HCT116 (cell line): ENCODE results near the gene WDR26. TPM values are rescaled to one million over a fixed set of nuclear protein-coding genes. Genes with fewer than 3 reads are reported as not detected.
"Not testable (repeated sequence)": the region's sequence is repeated elsewhere in the genome, so short reads cannot be mapped to it uniquely, and the experiment has no call there.

Source experiments
- ATAC-seq: fragments of 200-7000 bp; cut with Tn5 transposase; 2 replicates; pipeline ENCODE4 v1.9.1; 2020; ENCODE audit warnings: mild to moderate bottlenecking, moderate library complexity
- BruUV-seq: library from RNA; stranded (reverse); fragments of 400-500 nt; replicated peaks from 2 replicates; lab custom pipeline; 2021; lab: Mats Ljungman, UMichigan
- CTCF ChIA-PET: fragments of 300-600 bp; sonication (Branson Sonifier 250); formaldehyde crosslinking; loops from one replicate; lab custom pipeline; 2021; ENCODE audit warnings: antibody characterized with exemption; lab: Charles Lee
- POLR2A ChIA-PET: fragments of 300-600, 350-600 bp; sonication (Branson Sonifier 250); formaldehyde crosslinking; loops from one replicate; lab custom pipeline; 2021; ENCODE audit warnings: antibody characterized with exemption; lab: Charles Lee
- RAD21 ChIA-PET, 2 experiments: fragments of 300-600 bp; sonication (Branson Sonifier 250); formaldehyde crosslinking; loops; one replicate each; lab custom pipeline; 2023; ENCODE audit warnings: low total read pairs in 2 of 2; ENCODE audit not compliant: uncharacterized antibody in 2 of 2, unreplicated experiment in 2 of 2, low non-redundant PET in 1 of 2; lab: Charles Lee
- DNase-seq: peaks from one replicate; pipeline ENCODE4 v3.0.0-alpha.2; 2010; ENCODE audit warnings: low read depth, low spot score
- H2AFZ ChIP-seq: fragments of 200-600 bp; shearing (Covaris generic), sonication (generic); 2 replicates; pipeline ENCODE4 v1.6.1; 2017; ENCODE audit warnings: low read depth, mixed run types, mixed read lengths, antibody characterized with exemption, low read length; ENCODE audit not compliant: poor library complexity, severe bottlenecking
- H3K27ac ChIP-seq: 2 replicates; pipeline ENCODE4 v1.5.1; 2012; ENCODE audit warnings: low read depth, low read length
- H3K27me3 ChIP-seq: fragments of 200-600 bp; sonication (generic); 2 replicates; pipeline ENCODE4 v1.6.1; 2016; ENCODE audit warnings: mixed run types, low read length, mixed read lengths; ENCODE audit not compliant: insufficient read depth
- H3K36me3 ChIP-seq, 2 experiments: fragments of 200-500 bp in 1 of 2; fragments of 200-600 bp in 1 of 2; sonication (Bioruptor generic) in 1 of 2; sonication (generic) in 1 of 2; 2 replicates each; pipeline versions ENCODE4 v1.5.1 to v1.6.1; 2014 to 2016; ENCODE audit warnings: low read length in 2 of 2, inconsistent platforms in 1 of 2, mixed read lengths in 1 of 2, mixed run types in 1 of 2; ENCODE audit not compliant: insufficient read depth in 2 of 2, control insufficient read depth in 1 of 2
- H3K4me1 ChIP-seq, 2 experiments: fragments of 200-600 bp in 1 of 2; sonication (generic) in 1 of 2; 2 replicates each; pipeline versions ENCODE4 v1.5.1 to v1.6.1; 2012 to 2017; ENCODE audit warnings: low read length in 2 of 2, inconsistent platforms in 1 of 2, mild to moderate bottlenecking in 1 of 2, mixed read lengths in 1 of 2, mixed run types in 1 of 2, moderate library complexity in 1 of 2; ENCODE audit not compliant: insufficient read depth in 2 of 2, control insufficient read depth in 1 of 2
- H3K4me2 ChIP-seq: fragments of 200-600 bp; sonication (generic); 2 replicates; pipeline ENCODE4 v1.6.1; 2017; ENCODE audit warnings: mixed run types, low read length, mixed read lengths
- H3K4me3 ChIP-seq, 2 experiments: fragments of 200-600 bp in 1 of 2; sonication (generic) in 1 of 2; replicated peaks in 1 of 2; 2 replicates each; pipeline ENCODE4 v1.5.1; 2011 to 2016; ENCODE audit warnings: low read length in 2 of 2, control low read depth in 1 of 2, low read depth in 1 of 2, mild to moderate bottlenecking in 1 of 2, mixed read lengths in 1 of 2, mixed run types in 1 of 2
- H3K79me2 ChIP-seq: fragments of 200-600 bp; sonication (generic); 2 replicates; pipeline ENCODE4 v1.6.1; 2017; ENCODE audit warnings: mild to moderate bottlenecking, mixed run types, low read length, moderate library complexity, mixed read lengths; ENCODE audit not compliant: insufficient read depth
- H3K9ac ChIP-seq: fragments of 200-600 bp; sonication (generic); 2 replicates; pipeline ENCODE4 v1.6.1; 2016; ENCODE audit warnings: low read length, mixed read lengths
- H3K9me2 ChIP-seq: fragments of 200-600 bp; sonication (generic), shearing (Covaris generic); 2 replicates; pipeline ENCODE4 v1.6.1; 2017; ENCODE audit warnings: mixed run types, mild to moderate bottlenecking, moderate library complexity; ENCODE audit not compliant: insufficient read depth
- H3K9me3 ChIP-seq, 2 experiments: fragments of 200-500 bp in 1 of 2; fragments of 200-600 bp in 1 of 2; sonication (Bioruptor generic) in 1 of 2; sonication (generic) in 1 of 2; 2 replicates each; pipeline ENCODE4 v1.6.1; 2014 to 2017; ENCODE audit warnings: low read length in 2 of 2, mixed read lengths in 2 of 2, inconsistent platforms in 1 of 2, low read depth in 1 of 2, mild to moderate bottlenecking in 1 of 2, mixed run types in 1 of 2, moderate library complexity in 1 of 2; ENCODE audit not compliant: control insufficient read depth in 1 of 2, insufficient read depth in 1 of 2
- H4K20me1 ChIP-seq: fragments of 200-600 bp; sonication (generic), shearing (Covaris generic); 2 replicates; pipeline ENCODE4 v1.6.1; 2017; ENCODE audit warnings: mixed run types, mild to moderate bottlenecking, moderate library complexity; ENCODE audit not compliant: insufficient read depth
- EZH2 ChIP-seq: fragments of 200-600 bp; sonication (generic); IDR thresholded peaks from 2 replicates; pipeline ENCODE4 v1.6.1; 2017; ENCODE audit warnings: antibody characterized with exemption, mixed run types
- SP1 ChIP-seq: IDR thresholded peaks from 2 replicates; pipeline ENCODE4 v1.6.1; 2012; ENCODE audit warnings: low read depth
- ZFX ChIP-seq: fragments of 450-650 bp; IDR thresholded peaks from 2 replicates; pipeline ENCODE4 v1.6.1; 2017
- intact Hi-C: fragments of 100-400 bp; cut with micrococcal nuclease; formaldehyde crosslinking; loops from 2 replicates; pipeline ENCODE4 v1.10.0; 2022
- total RNA-seq: library from RNA; stranded (reverse); gene quantifications from one replicate; pipeline ENCODE4 v1.2.1, GENCODE V29; 2021; ENCODE audit not compliant: unreplicated experiment

Gene WDR26
- total RNA-seq, 1 experiment from 2014 or later = 57.2 TPM

DNA sequence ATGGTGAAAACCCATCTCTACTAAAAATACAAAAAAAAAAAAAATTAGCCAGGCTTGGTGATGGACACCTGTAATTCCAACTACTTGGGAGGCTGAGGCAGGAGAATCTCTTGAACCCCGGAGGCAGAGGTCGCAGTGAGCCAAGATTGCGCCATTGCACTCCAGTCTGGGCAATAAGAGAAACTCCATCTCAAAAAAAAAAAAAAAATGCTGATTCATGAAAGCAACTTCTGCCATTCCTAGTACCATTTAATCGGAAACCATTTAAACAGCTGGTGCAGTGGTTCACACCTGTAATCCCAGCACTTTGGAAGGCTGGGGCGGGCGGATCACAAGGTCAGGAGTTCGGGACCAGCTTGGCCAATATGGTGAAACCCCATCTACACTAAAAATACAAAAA is 5.9 kb downstream of the WDR26 start:
- intact Hi-C loops, H3K9ac ChIP-seq, H3K27me3 ChIP-seq, POLR2A ChIA-PET, BruUV-seq, H3K9me2 ChIP-seq, H3K4me3 ChIP-seq, RAD21 ChIA-PET, H3K9me3 ChIP-seq, H4K20me1 ChIP-seq, DNase-seq, H3K27ac ChIP-seq, H2AFZ ChIP-seq, H3K4me2 ChIP-seq, ATAC-seq: not testable (repeated sequence)
- Histone ChIP-seq H3K36me3 (peaks cover 27 to 32% of the 10 kb centered on the region in 2 experiments), H3K4me1 (peaks cover 6 to 18% of the 10 kb centered on the region in 2 experiments; a peak in 3 of 4 replicates), H3K79me2 (peaks cover 83% of the 10 kb centered on the region)
- CTCF ChIA-PET = interaction anchor here (0.7 kb wide), 1 partner anchor 1008 kb away, joined by 4 read pairs; no protein-coding TSS in a partner anchor

DNA sequence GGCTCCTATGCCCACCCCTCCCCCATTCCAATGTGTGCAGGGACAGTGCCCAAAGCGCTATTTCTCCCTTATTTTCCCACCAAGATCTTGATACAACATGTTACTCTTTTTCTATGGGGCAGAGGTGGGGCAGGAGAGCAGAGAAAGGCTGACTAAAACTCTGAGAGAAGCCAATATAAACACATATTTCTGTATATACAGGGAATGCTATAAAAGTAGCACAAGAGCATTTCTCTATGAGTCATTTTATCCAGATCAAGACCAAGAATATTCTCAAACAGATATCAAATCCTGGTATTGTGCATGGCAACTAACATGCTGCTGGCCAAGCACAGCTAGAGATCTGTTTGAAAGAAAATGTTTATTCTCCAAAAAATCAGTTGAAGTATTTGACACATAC is 7.3 kb downstream of the WDR26 start:
- DNase-seq (no peak), ATAC-seq (no peak)
- Histone ChIP-seq H3K4me3 (no peak overlapping the region), H3K36me3 (peaks cover 40 to 45% of the 10 kb centered on the region in 2 experiments), H3K9ac (no peak overlapping the region), H3K4me2 (no peak overlapping the region), H2AFZ (no peak overlapping the region), H3K9me3 (no peaks in the 10 kb centered on the region)
- ChIA-PET POLR2A (interaction anchor here (1.3 kb wide), 1 partner anchor 45 kb away, joined by 3 read pairs; no protein-coding TSS in a partner anchor), RAD21 (no interaction called here)
- no TSS peak for BruUV-seq
- intact Hi-C loops = no loop called here
- no peak for TF ChIP-seq ZFX
- no peak for TF ChIP-seq EZH2
- no peak for TF ChIP-seq SP1
- TF ChIP-seq, all 23 proteins: peak for 0
- no peak overlapping the region for H3K27ac ChIP-seq
- H3K27me3 ChIP-seq = no peaks in the 10 kb centered on the region
- H3K79me2 ChIP-seq = peaks cover 76% of the 10 kb centered on the region
- H3K4me1 ChIP-seq = peaks cover 0 to 7% of the 10 kb centered on the region in 2 experiments; a peak in 2 of 4 replicates
- H3K9me2 ChIP-seq = no peaks in the 10 kb centered on the region
- no peaks in the 10 kb centered on the region for H4K20me1 ChIP-seq
- CTCF ChIA-PET = no interaction called here

DNA sequence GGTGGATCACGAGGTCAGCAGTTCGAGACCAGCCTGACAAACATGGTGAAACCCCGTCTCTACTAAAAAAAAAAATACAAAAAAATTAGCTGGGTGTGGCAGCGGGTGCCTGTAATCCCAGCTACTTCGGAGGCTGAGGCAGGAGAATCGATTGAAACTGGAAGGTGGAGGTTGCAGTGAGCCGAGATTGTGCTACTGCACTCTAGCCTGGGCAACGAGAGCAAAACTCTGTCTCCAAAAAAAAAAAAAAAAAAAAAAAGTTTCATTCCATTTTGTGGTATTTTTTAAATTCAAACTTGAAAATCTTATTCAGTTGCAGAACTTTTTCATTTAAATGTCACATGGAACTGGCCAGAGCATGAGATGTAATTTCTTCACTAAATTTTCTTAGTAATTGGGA is 7.7 kb downstream of the WDR26 start:
- H2AFZ ChIP-seq, H3K27ac ChIP-seq, H4K20me1 ChIP-seq, DNase-seq, H3K4me1 ChIP-seq, H3K9me2 ChIP-seq, H3K27me3 ChIP-seq, RAD21 ChIA-PET, BruUV-seq, ATAC-seq, H3K4me2 ChIP-seq, H3K9ac ChIP-seq, intact Hi-C loops, CTCF ChIA-PET, H3K9me3 ChIP-seq, H3K4me3 ChIP-seq: not testable (repeated sequence)
- POLR2A ChIA-PET = interaction anchor here (1.3 kb wide), 1 partner anchor 44 kb away, joined by 3 read pairs; no protein-coding TSS in a partner anchor
- H3K79me2 ChIP-seq = peaks cover 74% of the 10 kb centered on the region
- peaks cover 44 to 50% of the 10 kb centered on the region in 2 experiments for H3K36me3 ChIP-seq
